ENCODE measurements around the gene IL23A. TPM values are rescaled to one million over a fixed set of nuclear protein-coding genes. Genes with fewer than 3 reads are reported as not detected.
A peak's percentile ranks its signal among the peaks of the same experiment; 100 is the strongest.

The IL23A gene
- total RNA-seq, 4 donors from 2014 or later: 0.67 to 1.1 TPM; not detected in 2

DNA sequence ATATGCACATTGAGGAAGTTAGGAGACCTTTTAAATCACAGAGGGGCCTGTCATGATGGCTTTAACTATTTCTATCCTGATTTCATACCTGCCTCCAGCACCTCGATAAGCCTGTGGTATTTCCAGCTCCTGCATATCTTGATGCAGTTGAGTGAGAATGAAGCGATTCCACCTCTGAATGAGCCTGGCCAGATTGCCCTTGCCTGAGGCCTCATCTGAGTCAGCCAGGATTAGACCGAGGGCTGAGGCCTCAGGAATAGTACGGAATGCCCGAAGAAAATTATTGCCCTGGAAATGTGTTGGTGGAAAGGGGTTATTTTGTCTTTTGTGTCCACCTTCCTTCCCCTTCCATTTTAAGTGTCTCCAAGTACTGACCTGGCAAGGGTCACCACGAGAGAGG lies 14.5 kb upstream of the IL23A start:
- no peaks in the 10 kb centered on the region for H3K9me3 ChIP-seq
- H3K27ac ChIP-seq: no peak overlapping the region
- WGBS, 2 donors: 87 to 93% methylated on average over 6 of the region's 6 CpGs
- intact Hi-C loops (cut with DNase I): no loop called here
- TF ChIP-seq, protein P1, sequence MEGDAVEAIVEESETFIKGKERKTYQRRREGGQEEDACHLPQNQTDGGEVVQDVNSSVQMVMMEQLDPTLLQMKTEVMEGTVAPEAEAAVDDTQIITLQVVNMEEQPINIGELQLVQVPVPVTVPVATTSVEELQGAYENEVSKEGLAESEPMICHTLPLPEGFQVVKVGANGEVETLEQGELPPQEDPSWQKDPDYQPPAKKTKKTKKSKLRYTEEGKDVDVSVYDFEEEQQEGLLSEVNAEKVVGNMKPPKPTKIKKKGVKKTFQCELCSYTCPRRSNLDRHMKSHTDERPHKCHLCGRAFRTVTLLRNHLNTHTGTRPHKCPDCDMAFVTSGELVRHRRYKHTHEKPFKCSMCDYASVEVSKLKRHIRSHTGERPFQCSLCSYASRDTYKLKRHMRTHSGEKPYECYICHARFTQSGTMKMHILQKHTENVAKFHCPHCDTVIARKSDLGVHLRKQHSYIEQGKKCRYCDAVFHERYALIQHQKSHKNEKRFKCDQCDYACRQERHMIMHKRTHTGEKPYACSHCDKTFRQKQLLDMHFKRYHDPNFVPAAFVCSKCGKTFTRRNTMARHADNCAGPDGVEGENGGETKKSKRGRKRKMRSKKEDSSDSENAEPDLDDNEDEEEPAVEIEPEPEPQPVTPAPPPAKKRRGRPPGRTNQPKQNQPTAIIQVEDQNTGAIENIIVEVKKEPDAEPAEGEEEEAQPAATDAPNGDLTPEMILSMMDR (IDR thresholded peaks at IDR 0.05): no peak
- TF ChIP-seq POLR2A (IDR thresholded peaks at IDR 0.05): no peak
- DNase-seq: no peak
- peaks cover 71 to 82% of the 10 kb centered on the region in 2 donors for H3K36me3 ChIP-seq
- no peaks in the 10 kb centered on the region for H3K4me1 ChIP-seq
- H3K4me3 ChIP-seq (replicated peaks in 1 of 3): no peak overlapping the region
- H3K27me3 ChIP-seq: no peaks in the 10 kb centered on the region

DNA sequence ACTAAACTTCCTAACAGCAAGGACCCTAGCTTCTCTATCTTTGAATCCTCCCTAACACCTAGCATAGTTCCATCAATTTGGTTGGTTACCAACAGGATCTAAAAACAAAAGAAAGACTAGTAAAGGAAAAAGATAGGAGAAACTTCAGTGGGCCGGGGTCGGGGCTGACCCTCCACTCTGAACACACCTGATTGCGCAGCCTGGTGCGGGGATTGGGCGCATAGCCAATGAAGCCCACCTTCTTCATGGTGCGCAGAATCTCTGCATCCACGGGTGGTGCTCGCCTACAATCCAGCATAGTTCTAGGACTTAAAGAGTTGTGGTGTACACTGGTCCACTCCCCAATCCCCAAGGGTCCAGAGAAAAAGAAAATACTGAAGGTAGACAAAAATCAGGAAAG lies 12.6 kb upstream of the IL23A start:
- DNase-seq: no peak
- intact Hi-C loops (cut with DNase I): no loop called here
- TF ChIP-seq, protein P1 (IDR thresholded peaks at IDR 0.05): no peak
- no peak for TF ChIP-seq POLR2A (IDR thresholded peaks at IDR 0.05)
- H3K4me1 ChIP-seq: no peaks in the 10 kb centered on the region
- no peaks in the 10 kb centered on the region for H3K27me3 ChIP-seq
- H3K27ac ChIP-seq: no peak overlapping the region
- no peak overlapping the region for H3K4me3 ChIP-seq (replicated peaks in 1 of 3)
- H3K9me3 ChIP-seq: no peaks in the 10 kb centered on the region
- 95% methylated on average over 8 of the region's 8 CpGs for WGBS, 2 donors
- peaks cover 58 to 67% of the 10 kb centered on the region in 2 donors for H3K36me3 ChIP-seq

DNA sequence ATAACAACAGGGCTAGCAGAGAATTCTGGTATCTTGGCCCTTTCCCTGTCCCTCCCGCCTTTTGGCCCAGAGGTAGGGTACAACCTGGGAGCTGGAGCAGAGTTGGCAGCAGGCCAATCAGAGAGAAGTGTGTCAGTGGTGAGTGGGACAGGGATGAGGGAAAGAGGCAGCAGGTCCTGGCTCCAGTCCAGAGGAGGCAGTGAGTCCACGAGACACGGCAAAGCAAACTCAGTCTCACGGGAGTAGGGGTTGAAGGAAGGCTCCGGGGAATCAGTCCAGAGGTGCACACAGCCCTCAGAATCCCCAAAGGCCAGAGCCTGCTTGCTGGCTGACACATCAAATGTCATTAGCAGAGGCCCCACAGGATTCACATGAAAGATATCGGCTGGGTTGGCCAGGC lies 12.2 kb upstream of the IL23A start:
- intact Hi-C loops (cut with DNase I): no loop called here
- peak in 1 of 2 donors; percentile 16 for DNase-seq
- no peaks in the 10 kb centered on the region for H3K27me3 ChIP-seq
- no peaks in the 10 kb centered on the region for H3K4me1 ChIP-seq
- H3K4me3 ChIP-seq (replicated peaks in 1 of 3): no peak overlapping the region
- whole genome bisulfite sequencing, 2 donors: 75 to 79% methylated on average over 6 of the region's 6 CpGs
- no peak overlapping the region for H3K27ac ChIP-seq
- no peaks in the 10 kb centered on the region for H3K9me3 ChIP-seq
- H3K36me3 ChIP-seq: peaks cover 58 to 63% of the 10 kb centered on the region in 2 donors
- TF ChIP-seq POLR2A (IDR thresholded peaks at IDR 0.05): no peak
- TF ChIP-seq, protein P1 (IDR thresholded peaks at IDR 0.05): no peak

DNA sequence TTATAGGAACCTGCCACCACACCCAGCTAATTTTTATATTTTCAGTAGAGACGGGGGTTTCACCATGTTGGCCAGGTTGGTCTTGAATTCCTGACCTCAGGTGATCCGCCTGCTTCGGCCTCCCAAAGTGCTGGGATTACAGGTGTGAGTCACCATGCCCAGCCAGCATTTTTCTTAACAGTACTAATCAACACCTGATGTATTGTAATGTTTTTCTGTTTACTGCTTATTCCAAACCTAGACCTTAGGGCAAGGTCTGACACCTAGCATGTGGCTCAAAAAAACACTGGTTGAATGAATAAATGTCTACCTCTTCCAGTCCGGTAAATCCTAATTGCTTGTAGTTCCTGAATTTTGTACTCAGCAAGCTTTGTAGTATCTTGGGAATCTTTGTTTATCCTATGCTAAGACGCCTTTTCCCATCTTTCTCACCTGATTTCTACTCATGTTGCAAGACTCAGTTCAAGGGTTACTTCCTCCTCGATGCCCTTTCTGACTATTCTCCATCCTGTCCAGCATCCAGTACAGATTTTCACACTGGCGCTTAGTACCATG lies 7.7 kb upstream of the IL23A start:
- no peaks in the 10 kb centered on the region for H3K27me3 ChIP-seq
- H3K36me3 ChIP-seq: peaks cover 15 to 19% of the 10 kb centered on the region in 2 donors
- no peak for DNase-seq
- H3K4me3 ChIP-seq (replicated peaks in 1 of 3): no peak overlapping the region
- no peak for TF ChIP-seq POLR2A (IDR thresholded peaks at IDR 0.05)
- TF ChIP-seq, protein P1 (IDR thresholded peaks at IDR 0.05): no peak
- no peak overlapping the region for H3K27ac ChIP-seq
- H3K4me1 ChIP-seq: peaks cover 8 to 19% of the 10 kb centered on the region in 2 donors
- intact Hi-C loops (cut with DNase I): loop anchor here (10.0 kb wide), 1 partner anchor 134 kb away; the partner anchor contains the start of gene SPRYD4
- no peaks in the 10 kb centered on the region for H3K9me3 ChIP-seq
- WGBS, 2 donors: 95 to 96% methylated on average over 7 of the region's 7 CpGs

DNA sequence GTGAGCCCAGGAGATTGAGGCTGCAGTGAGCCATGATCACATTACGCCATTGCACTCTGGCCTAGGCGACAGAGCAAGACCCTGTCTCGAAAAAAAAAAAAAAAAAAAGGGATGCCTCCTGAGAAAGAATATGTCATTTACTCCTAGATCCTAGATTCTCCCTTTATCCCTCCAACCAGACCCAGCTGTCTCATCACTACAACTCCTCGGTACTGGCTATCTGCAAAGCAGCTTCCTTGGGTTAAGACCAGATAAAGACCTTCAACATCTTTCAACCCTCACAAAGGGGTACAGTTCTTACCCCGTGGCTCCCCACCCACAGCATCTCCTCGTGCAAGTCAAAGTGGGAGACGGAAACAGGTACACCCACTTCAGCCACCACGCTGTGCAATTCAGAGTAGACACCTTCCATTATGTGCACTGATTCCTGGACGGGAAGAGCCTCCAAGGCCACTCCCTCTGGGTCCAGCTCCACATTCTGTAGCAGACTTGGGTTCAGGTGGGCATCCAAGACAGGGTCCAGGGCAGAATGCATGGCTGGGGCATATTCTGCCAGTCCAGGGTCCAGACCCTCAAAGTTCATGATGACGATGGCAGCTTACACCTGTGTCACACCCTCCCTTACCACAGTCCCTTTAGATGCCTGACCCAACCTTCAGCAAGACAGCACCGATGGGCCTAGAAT lies 6.0 kb upstream of the IL23A start:
- Histone ChIP-seq H3K4me1 (peaks cover 8 to 19% of the 10 kb centered on the region in 2 donors), H3K27ac (peak overlapping the region; percentile 93 to 97 (median 96)), H3K27me3 (no peaks in the 10 kb centered on the region), H3K9me3 (no peaks in the 10 kb centered on the region), H3K36me3 (peaks cover under 1 to 4% of the 10 kb centered on the region in 2 donors), H3K4me3 (replicated peaks in 1 of 3) (peak overlapping the region; percentile 41 to 76 (median 49))
- DNase-seq: no peak
- intact Hi-C loops (cut with DNase I): loop anchor here (10.0 kb wide), 1 partner anchor 132 kb away; the partner anchor contains the start of gene SPRYD4
- TF ChIP-seq, protein P1 (IDR thresholded peaks at IDR 0.05): no peak
- no peak for TF ChIP-seq POLR2A (IDR thresholded peaks at IDR 0.05)
- WGBS, 2 donors: 93 to 97% methylated on average over 10 to 11 of the region's 11 CpGs

Measured in thyroid gland (tissue), 4 donors.